Measurements from ENCODE around the gene IL23A. TPM values are rescaled to one million over a fixed set of nuclear protein-coding genes. Genes with fewer than 3 reads are reported as not detected.
A peak's percentile ranks its signal among the peaks of the same experiment; 100 is the strongest.

The IL23A gene
- total RNA-seq, 2 experiments from 2014 or later: 2.9 to 12.4 TPM

DNA sequence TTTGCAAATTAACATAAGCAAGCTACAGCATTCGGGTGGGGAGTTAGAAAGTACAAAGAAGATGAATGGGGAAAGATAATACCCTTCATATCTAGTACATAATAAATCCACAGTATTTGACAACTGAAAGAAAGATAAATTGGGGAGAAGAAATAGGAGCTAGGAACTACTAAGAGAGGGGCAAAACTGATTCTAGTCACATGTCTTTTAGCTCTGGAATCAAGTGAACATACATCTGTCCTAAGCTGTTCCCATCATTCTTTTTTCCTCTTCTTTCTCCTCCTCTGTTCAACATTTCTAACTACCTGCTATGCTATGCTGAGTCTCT is 39.3 kb downstream of the IL23A start:
- DNase-seq: no peak
- Mint-ChIP-seq H3K9me3 (ENCODE audit: low read depth) (peaks cover 5% of the 10 kb centered on the region), H3K4me3 (no peak overlapping the region), H3K27ac (no peak overlapping the region), H3K4me1 (no peaks in the 10 kb centered on the region), H3K27me3 (peaks cover 15% of the 10 kb centered on the region), H3K36me3 (no peaks in the 10 kb centered on the region)
- CTCF ChIA-PET: interaction anchor here (0.8 to 1.9 kb wide), 2 partner anchors 38 to 86 kb away, joined by 4 read pairs; no protein-coding TSS in a partner anchor
- no peak for ATAC-seq

DNA sequence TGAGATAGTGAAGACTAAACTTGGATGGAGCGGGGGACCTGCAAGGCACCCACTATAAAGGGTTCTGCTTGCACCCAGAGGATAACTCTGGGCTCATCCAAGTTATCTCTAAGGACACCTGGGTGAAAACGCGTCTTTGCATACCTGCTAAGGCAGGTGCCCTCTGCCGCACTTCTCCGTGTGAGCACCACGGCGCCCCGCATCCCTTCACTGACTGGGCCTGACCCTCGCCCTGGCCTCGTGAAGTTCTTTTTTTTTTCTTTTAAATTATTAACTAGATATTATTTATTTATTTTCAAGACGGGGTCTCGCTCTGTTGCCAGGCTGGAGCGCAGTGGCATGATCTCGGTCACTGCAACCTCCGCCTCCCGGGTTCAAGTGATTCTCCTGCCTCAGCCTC is 43.9 kb downstream of the IL23A start:
- Mint-ChIP-seq H3K36me3 (no peaks in the 10 kb centered on the region), H3K4me1 (no peaks in the 10 kb centered on the region), H3K4me3 (no peak overlapping the region), H3K9me3 (ENCODE audit: low read depth) (no peaks in the 10 kb centered on the region), H3K27ac (no peak overlapping the region), H3K27me3 (peaks cover 7% of the 10 kb centered on the region)
- ATAC-seq: no peak
- DNase-seq: no peak
- CTCF ChIA-PET: interaction anchor here (1.3 kb wide), 1 partner anchor 10 kb away, joined by 7 read pairs; no protein-coding TSS in a partner anchor

GRCh38 chr12:56385873-56386272 is 47.2 kb downstream of the IL23A start:
- H3K9me3 Mint-ChIP-seq (ENCODE audit: low read depth): no peaks in the 10 kb centered on the region
- peaks cover 4% of the 10 kb centered on the region for H3K27me3 Mint-ChIP-seq

DNA sequence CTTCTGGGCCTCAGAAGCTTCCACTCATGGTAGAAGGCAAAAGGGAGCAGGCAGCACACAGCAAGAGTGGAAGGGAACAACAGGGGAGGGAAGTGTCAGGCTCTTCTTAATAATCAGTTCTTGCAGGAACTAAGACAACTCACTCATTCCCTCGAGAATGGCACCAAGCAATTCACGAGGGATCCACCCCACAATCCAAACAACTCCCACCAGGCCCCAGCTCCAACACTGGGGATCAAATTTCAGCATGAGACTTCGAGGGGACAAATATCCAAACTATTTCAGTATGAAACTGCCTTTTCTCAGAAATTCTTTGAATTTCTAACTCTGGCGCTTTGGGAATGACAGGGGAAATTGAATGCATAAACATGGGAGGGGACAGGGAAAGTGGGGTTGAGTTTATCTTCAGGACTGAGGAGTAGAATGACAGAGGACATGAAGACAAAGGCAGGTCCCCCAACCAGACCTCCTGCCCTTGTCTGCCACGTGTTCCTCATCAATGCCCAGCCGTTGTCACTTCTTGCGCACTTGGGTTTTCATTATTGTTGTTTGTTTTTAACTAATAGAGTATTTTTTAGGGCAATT is 48.6 kb downstream of the IL23A start:
- CTCF ChIA-PET: interaction anchor here (0.8 kb wide), 1 partner anchor 19 kb away, joined by 3 read pairs; no protein-coding TSS in a partner anchor
- Mint-ChIP-seq H3K36me3 (peaks cover 1% of the 10 kb centered on the region), H3K9me3 (ENCODE audit: low read depth) (no peaks in the 10 kb centered on the region), H3K27me3 (no peaks in the 10 kb centered on the region), H3K27ac (no peak overlapping the region), H3K4me3 (no peak overlapping the region), H3K4me1 (no peaks in the 10 kb centered on the region)
- ATAC-seq (no peak), DNase-seq (no peak)

More at GRCh38 chr12:56385873-56386272, 47.2 kb downstream of the IL23A start:
- Mint-ChIP-seq H3K4me1 (no peaks in the 10 kb centered on the region), H3K4me3 (no peak overlapping the region), H3K27ac (no peak overlapping the region), H3K36me3 (no peaks in the 10 kb centered on the region)
- CTCF ChIA-PET: interaction anchor here (0.6 kb wide), 1 partner anchor 250 kb away, joined by 3 read pairs; no protein-coding TSS in a partner anchor
- DNase-seq (peak; percentile 38), ATAC-seq (no peak)

DNA sequence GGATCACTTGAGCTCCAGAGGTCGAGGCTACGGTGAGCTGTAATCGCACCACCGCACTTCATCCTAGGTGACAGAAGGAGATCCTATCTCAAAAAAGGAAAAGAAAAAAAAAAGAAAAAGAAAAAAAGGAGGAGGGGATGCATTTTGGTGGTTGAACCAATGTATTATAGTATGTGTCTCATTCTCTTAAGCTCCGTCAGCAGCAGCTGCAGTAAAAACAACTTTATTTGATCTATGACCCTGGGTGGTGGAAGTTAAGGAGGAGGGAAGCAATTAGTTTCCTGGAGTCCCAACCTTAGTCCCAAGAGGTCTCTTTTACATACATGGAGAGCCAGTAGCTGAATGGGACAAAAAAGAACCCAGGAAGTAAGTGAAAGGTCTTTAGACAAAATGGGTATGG is 50.7 kb downstream of the IL23A start:
- Mint-ChIP-seq H3K27ac (no peak overlapping the region), H3K9me3 (ENCODE audit: low read depth) (no peaks in the 10 kb centered on the region), H3K36me3 (peaks cover 1% of the 10 kb centered on the region), H3K27me3 (no peaks in the 10 kb centered on the region), H3K4me3 (no peak overlapping the region), H3K4me1 (no peaks in the 10 kb centered on the region)
- CTCF ChIA-PET: interaction anchor here (1.2 kb wide), 1 partner anchor 59 kb away, joined by 3 read pairs; the partner anchor contains the start of gene TIMELESS
- ATAC-seq (no peak), DNase-seq (no peak)

Other genes starting within 250 kb of the IL23A start
- 100 to 1,000 TPM; 293 to 364 TPM for gene PA2G4, start 234.3 kb upstream of the IL23A start, total RNA-seq
- gene RPL41, start 222.3 kb upstream of the IL23A start, total RNA-seq: 1,000 to 10,000 TPM; 3,748 to 4,271 TPM
- 10 to 100 TPM; 10.3 to 11.7 TPM for gene ZC3H10, start 220.6 kb upstream of the IL23A start, total RNA-seq
- 100 to 1,000 TPM; 225 to 241 TPM for gene ESYT1, start 210.6 kb upstream of the IL23A start, total RNA-seq
- gene MYL6B, start 186.3 kb upstream of the IL23A start, total RNA-seq: 10 to 100 TPM; 67.6 to 85.2 TPM
- gene MYL6, start 180.5 kb upstream of the IL23A start, total RNA-seq: 1,000 to 10,000 TPM; 1,307 to 1,412 TPM
- 100 to 1,000 TPM; 147 to 150 TPM for gene SMARCC2, start 149.4 kb upstream of the IL23A start, total RNA-seq
- 10 to 100 TPM; 28.2 to 34.2 TPM for gene RNF41, start 117.0 kb upstream of the IL23A start, total RNA-seq
- gene NABP2, start 114.5 kb upstream of the IL23A start, total RNA-seq: 10 to 100 TPM; 62.8 to 80.6 TPM
- gene SLC39A5, start 108.8 kb upstream of the IL23A start, total RNA-seq: under 1 TPM; 0.87 to 0.96 TPM
- 10 to 100 TPM; 66.9 to 68.3 TPM for gene ANKRD52, start 80.5 kb upstream of the IL23A start, total RNA-seq
- gene COQ10A, start 71.9 kb upstream of the IL23A start, total RNA-seq: 10 to 100 TPM; 16.0 to 17.4 TPM
- 100 to 1,000 TPM; 174 to 242 TPM for gene CS, start 38.6 kb upstream of the IL23A start, total RNA-seq
- gene CNPY2, start 22.9 kb upstream of the IL23A start, total RNA-seq: 100 to 1,000 TPM; 110 to 161 TPM
- 10 to 100 TPM; 48.7 to 72.5 TPM for gene PAN2, start 4.9 kb upstream of the IL23A start, total RNA-seq
- gene STAT2, start 21.2 kb downstream of the IL23A start, total RNA-seq: 100 to 1,000 TPM; 178 to 308 TPM
- not detected for gene APOF, start 24.0 kb downstream of the IL23A start, total RNA-seq
- gene TIMELESS, start 110.5 kb downstream of the IL23A start, total RNA-seq: 10 to 100 TPM; 64.1 to 65.8 TPM
- not detected for gene MIP, start 115.8 kb downstream of the IL23A start, total RNA-seq
- 1 to 10 TPM; 3.4 to 3.7 TPM for gene SPRYD4, start 129.7 kb downstream of the IL23A start, total RNA-seq
- gene GLS2, start 149.3 kb downstream of the IL23A start, total RNA-seq: 1 to 10 TPM; 1.1 to 1.4 TPM
- 1 to 10 TPM; 9.3 to 10.0 TPM for gene RBMS2, start 182.9 kb downstream of the IL23A start, total RNA-seq